Upper lobe of right lung (tissue), 1 donor: ENCODE measurements around the gene SLC18B1. TPM values are rescaled to one million over a fixed set of nuclear protein-coding genes. Genes with fewer than 3 reads are reported as not detected.
"Not testable (repeated sequence)": the region's sequence is repeated elsewhere in the genome, so short reads cannot be mapped to it uniquely, and the experiment has no call there.

ENCODE experiments used
- ATAC-seq: fragments of 200-7000 bp; cut with Tn5 transposase; one replicate; pipeline ENCODE4 v1.9.1; 2020; ENCODE audit warnings: mild to moderate bottlenecking, moderate library complexity
- DNase-seq: peaks from one replicate; pipeline ENCODE4 v3.0.0-alpha.2; 2020
- H3K27ac ChIP-seq: fragments of 200-600 bp; one replicate; pipeline ENCODE4 v1.8.0; 2022
- H3K27me3 ChIP-seq: fragments of 200-600 bp; one replicate; pipeline ENCODE4 v1.8.0; 2022; ENCODE audit warnings: mild to moderate bottlenecking
- H3K36me3 ChIP-seq: fragments of 200-600 bp; one replicate; pipeline ENCODE4 v1.8.0; 2022
- H3K4me1 ChIP-seq: fragments of 200-600 bp; one replicate; pipeline ENCODE4 v1.8.0; 2022
- H3K4me3 ChIP-seq: fragments of 200-600 bp; one replicate; pipeline ENCODE4 v1.8.0; 2022; ENCODE audit warnings: mild to moderate bottlenecking
- H3K9me3 ChIP-seq: fragments of 200-600 bp; one replicate; pipeline ENCODE4 v1.8.0; 2022
- CTCF ChIP-seq: fragments of 200-600 bp; IDR thresholded peaks from one replicate; pipeline ENCODE4 v1.8.0; 2022; ENCODE audit warnings: antibody characterized with exemption
- intact Hi-C: fragments of 100-400 bp; cut with DNase I; formaldehyde crosslinking; loops from one replicate; pipeline ENCODE4 v1.11.0; 2022
- total RNA-seq: library from RNA; stranded (reverse); fragmentation: NEBNext Ultra II Directional; extraction: Animal tissue kit (Norgen Biotek cat#: 25700); gene quantifications from one replicate; pipeline ENCODE4 v1.2.1, GENCODE V29; 2021
- donor health status: DM: no; HTN: yes; CAD: no; lungs with severe emphysema.

Gene SLC18B1
- total RNA-seq, 1 donor from 2014 or later, result 8.9 TPM

- TF ChIP-seq CTCF, result no peak
- Histone ChIP-seq H3K27ac (no peak overlapping the region), H3K4me3 (no peak overlapping the region), H3K36me3 (no peaks in the 10 kb centered on the region), H3K9me3 (no peaks in the 10 kb centered on the region), H3K4me1 (no peaks in the 10 kb centered on the region), H3K27me3 (no peaks in the 10 kb centered on the region)
- intact Hi-C loops, result no loop called here
- no peak for DNase-seq
- peak; percentile 51 for ATAC-seq
These were observed 8.0 kb downstream of the SLC18B1 start for GRCh38 chr6:132790450-132790849.

GRCh38 chr6:132789396-132789776, 9.1 kb downstream of the SLC18B1 start:
- Histone ChIP-seq H3K27me3 (no peaks in the 10 kb centered on the region), H3K4me3 (no peak overlapping the region), H3K27ac (no peak overlapping the region), H3K4me1 (no peaks in the 10 kb centered on the region), H3K36me3 (no peaks in the 10 kb centered on the region), H3K9me3 (no peaks in the 10 kb centered on the region)
- intact Hi-C loops, result no loop called here
- ATAC-seq (no peak), DNase-seq (no peak)
- no peak for TF ChIP-seq CTCF

GRCh38 chr6:132788658-132789395, 9.6 kb downstream of the SLC18B1 start:
- Histone ChIP-seq H3K27me3 (no peaks in the 10 kb centered on the region), H3K27ac (no peak overlapping the region), H3K4me3 (no peak overlapping the region), H3K9me3 (no peaks in the 10 kb centered on the region), H3K4me1 (no peaks in the 10 kb centered on the region), H3K36me3 (peaks cover under 1% of the 10 kb centered on the region)
- ATAC-seq, result no peak
- intact Hi-C loops, result no loop called here
- DNase-seq, result no peak
- no peak for TF ChIP-seq CTCF

- no peak overlapping the region for H3K4me3 ChIP-seq
- no peaks in the 10 kb centered on the region for H3K27me3 ChIP-seq
- intact Hi-C loops, result no loop called here
- H3K27ac ChIP-seq, result no peak overlapping the region
- DNase-seq (no peak), ATAC-seq (no peak)
- no peaks in the 10 kb centered on the region for H3K9me3 ChIP-seq
- peaks cover 11% of the 10 kb centered on the region for H3K36me3 ChIP-seq
- H3K4me1 ChIP-seq, result no peaks in the 10 kb centered on the region
- TF ChIP-seq CTCF, result no peak
These were observed 12.5 kb downstream of the SLC18B1 start for GRCh38 chr6:132785936-132786335.

- Histone ChIP-seq H3K4me3 (no peak overlapping the region), H3K27me3 (no peaks in the 10 kb centered on the region), H3K36me3 (peaks cover 42% of the 10 kb centered on the region), H3K9me3 (no peaks in the 10 kb centered on the region), H3K27ac (no peak overlapping the region), H3K4me1 (no peaks in the 10 kb centered on the region)
- no peak for ATAC-seq
- TF ChIP-seq CTCF, result peak; percentile 36
- intact Hi-C loops, result no loop called here
- DNase-seq, result no peak
These were observed 17.6 kb downstream of the SLC18B1 start for GRCh38 chr6:132780770-132781371.

- H3K4me1 ChIP-seq, H3K27ac ChIP-seq, DNase-seq, ATAC-seq, H3K9me3 ChIP-seq, H3K27me3 ChIP-seq, intact Hi-C loops, H3K4me3 ChIP-seq: not testable (repeated sequence)
- H3K36me3 ChIP-seq, result peaks cover 33% of the 10 kb centered on the region
These were observed 20.6 kb downstream of the SLC18B1 start for GRCh38 chr6:132777881-132778280.
